Activated CD4-positive, alpha-beta T cell treated with anti-CD3 and anti-CD28 coated beads, Interleukin-2, amount 50 U/mL, for 1 hour (primary cell): ENCODE measurements around the gene PPP3R2.
"Not testable (repeated sequence)": the region's sequence is repeated elsewhere in the genome, so short reads cannot be mapped to it uniquely, and the experiment has no call there.

Experiments
- DNase-seq: peaks from one replicate; pipeline ENCODE4 v3.0.0-alpha.2; 2020

Gene PPP3R2

GRCh38 chr9:101587332-101588043, 7.3 kb downstream of the PPP3R2 start:
- no peak for DNase-seq

- DNase-seq = no peak
These were observed 8.1 kb downstream of the PPP3R2 start for GRCh38 chr9:101586651-101587050.

GRCh38 chr9:101585740-101586139, 9.0 kb downstream of the PPP3R2 start:
- DNase-seq = no peak

- no peak for DNase-seq
These were observed 12.2 kb downstream of the PPP3R2 start for GRCh38 chr9:101582553-101582952.

GRCh38 chr9:101579711-101580545, 14.8 kb downstream of the PPP3R2 start:
- no peak for DNase-seq

GRCh38 chr9:101578378-101578777, 16.4 kb downstream of the PPP3R2 start:
- no peak for DNase-seq

- no peak for DNase-seq
These were observed 19.9 kb downstream of the PPP3R2 start for GRCh38 chr9:101574731-101575333.

GRCh38 chr9:101572316-101572715, 22.5 kb downstream of the PPP3R2 start:
- no peak for DNase-seq

- no peak for DNase-seq
These were observed 23.7 kb downstream of the PPP3R2 start for GRCh38 chr9:101571114-101571513.

GRCh38 chr9:101569741-101570501, 24.8 kb downstream of the PPP3R2 start:
- DNase-seq = no peak

GRCh38 chr9:101567725-101568350, 26.9 kb downstream of the PPP3R2 start:
- DNase-seq = no peak

GRCh38 chr9:101566904-101567724, 27.7 kb downstream of the PPP3R2 start:
- peak; percentile 34 for DNase-seq

GRCh38 chr9:101564252-101564651, 30.5 kb downstream of the PPP3R2 start:
- DNase-seq = no peak

GRCh38 chr9:101562966-101563365, 31.8 kb downstream of the PPP3R2 start:
- no peak for DNase-seq

- no peak for DNase-seq
These were observed 33.0 kb downstream of the PPP3R2 start for GRCh38 chr9:101561740-101562139.

- DNase-seq = not testable (repeated sequence)
These were observed 45.2 kb downstream of the PPP3R2 start for GRCh38 chr9:101549472-101550098.

GRCh38 chr9:101543098-101543735, 51.6 kb downstream of the PPP3R2 start:
- DNase-seq = no peak
